ENCODE results near the gene MXI1.

MXI1 gene

DNA sequence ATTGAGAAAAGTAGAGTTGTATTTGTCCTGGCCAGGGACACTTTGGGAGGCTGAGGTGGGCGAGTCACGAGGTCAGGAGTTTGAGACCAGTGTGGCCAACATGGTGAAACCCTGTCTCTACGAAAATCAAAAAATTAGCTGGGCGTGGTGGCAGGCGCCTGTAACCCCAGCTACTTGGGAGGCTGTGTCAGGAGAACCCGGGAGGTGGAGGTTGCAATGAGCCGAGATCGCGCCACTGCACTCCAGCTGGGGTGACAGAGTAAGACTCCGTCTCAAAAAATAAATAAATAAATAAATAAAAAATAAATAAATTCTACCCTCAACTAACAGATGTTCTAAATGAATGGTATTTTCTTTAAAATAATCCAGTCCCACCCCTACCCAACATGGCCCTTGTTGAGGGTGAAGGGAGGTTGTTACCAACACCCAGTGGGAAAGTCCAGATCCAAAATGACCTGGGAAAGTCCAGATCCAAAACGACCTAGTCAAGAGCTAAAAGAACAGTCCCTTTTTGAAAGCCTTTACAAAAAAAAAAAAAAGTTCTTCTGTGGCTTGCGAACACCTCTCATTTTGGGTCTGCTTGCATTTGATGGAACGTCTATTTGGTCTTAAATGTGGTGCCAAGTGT is 16.0 kb downstream of the MXI1 start:
- no peak for ATAC-seq

DNA sequence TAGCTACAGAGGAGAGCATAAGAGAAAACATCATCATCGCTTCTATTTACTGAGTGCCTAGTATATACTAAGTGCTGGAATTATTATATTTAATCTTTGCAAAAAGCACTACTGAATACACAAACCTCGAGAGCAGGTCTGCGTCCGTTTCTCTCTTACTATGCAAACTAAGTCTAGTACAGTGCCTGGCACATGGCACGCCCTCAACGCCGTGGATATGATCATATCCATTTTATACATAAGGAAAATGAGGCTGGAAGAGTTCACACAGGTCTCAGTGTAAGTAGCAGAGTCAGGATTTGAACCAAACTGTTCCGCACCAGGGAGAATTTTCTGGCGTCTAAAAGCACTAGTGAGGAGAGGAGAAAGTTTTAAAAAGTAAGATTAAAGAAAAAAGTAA is 17.6 kb downstream of the MXI1 start:
- no peak for ATAC-seq
- TF ChIP-seq, protein P1, sequence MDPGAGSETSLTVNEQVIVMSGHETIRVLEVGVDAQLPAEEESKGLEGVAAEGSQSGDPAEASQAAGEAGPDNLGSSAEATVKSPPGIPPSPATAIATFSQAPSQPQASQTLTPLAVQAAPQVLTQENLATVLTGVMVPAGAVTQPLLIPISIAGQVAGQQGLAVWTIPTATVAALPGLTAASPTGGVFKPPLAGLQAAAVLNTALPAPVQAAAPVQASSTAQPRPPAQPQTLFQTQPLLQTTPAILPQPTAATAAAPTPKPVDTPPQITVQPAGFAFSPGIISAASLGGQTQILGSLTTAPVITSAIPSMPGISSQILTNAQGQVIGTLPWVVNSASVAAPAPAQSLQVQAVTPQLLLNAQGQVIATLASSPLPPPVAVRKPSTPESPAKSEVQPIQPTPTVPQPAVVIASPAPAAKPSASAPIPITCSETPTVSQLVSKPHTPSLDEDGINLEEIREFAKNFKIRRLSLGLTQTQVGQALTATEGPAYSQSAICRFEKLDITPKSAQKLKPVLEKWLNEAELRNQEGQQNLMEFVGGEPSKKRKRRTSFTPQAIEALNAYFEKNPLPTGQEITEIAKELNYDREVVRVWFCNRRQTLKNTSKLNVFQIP (CRISPR knock-in tag; IDR thresholded peaks at IDR 0.05; ENCODE audit: borderline replicate concordance, low read depth) = no peak
- TF ChIP-seq OSR1 (CRISPR knock-in tag; IDR thresholded peaks at IDR 0.05) (no peak), SNAI2 (CRISPR knock-in tag; IDR thresholded peaks at IDR 0.05) (no peak), TOX (CRISPR knock-in tag; IDR thresholded peaks at IDR 0.05; ENCODE audit: borderline replicate concordance) (no peak), CSDC2 (CRISPR knock-in tag; IDR thresholded peaks at IDR 0.05) (no peak), BACH2 (CRISPR knock-in tag; IDR thresholded peaks at IDR 0.05; ENCODE audit: borderline replicate concordance) (no peak), ZNF8 (CRISPR knock-in tag; IDR thresholded peaks at IDR 0.05) (no peak), ZNF565 (CRISPR knock-in tag; conservative IDR thresholded peaks at IDR 0.05; ENCODE audit: low read depth) (no peak)

More for the DNA sequence above, 16.0 kb downstream of the MXI1 start:
- TF ChIP-seq CSDC2 (CRISPR knock-in tag; IDR thresholded peaks at IDR 0.05) = no peak
- no peak for TF ChIP-seq ARNTL (CRISPR knock-in tag; IDR thresholded peaks at IDR 0.05; ENCODE audit: borderline replicate concordance, low read depth)
- TF ChIP-seq BACH2 (CRISPR knock-in tag; IDR thresholded peaks at IDR 0.05; ENCODE audit: borderline replicate concordance) = no peak
- TF ChIP-seq, protein P1 (CRISPR knock-in tag; IDR thresholded peaks at IDR 0.05; ENCODE audit: borderline replicate concordance, low read depth) = no peak
- no peak for TF ChIP-seq OSR1 (CRISPR knock-in tag; IDR thresholded peaks at IDR 0.05)
- TF ChIP-seq, protein P2, sequence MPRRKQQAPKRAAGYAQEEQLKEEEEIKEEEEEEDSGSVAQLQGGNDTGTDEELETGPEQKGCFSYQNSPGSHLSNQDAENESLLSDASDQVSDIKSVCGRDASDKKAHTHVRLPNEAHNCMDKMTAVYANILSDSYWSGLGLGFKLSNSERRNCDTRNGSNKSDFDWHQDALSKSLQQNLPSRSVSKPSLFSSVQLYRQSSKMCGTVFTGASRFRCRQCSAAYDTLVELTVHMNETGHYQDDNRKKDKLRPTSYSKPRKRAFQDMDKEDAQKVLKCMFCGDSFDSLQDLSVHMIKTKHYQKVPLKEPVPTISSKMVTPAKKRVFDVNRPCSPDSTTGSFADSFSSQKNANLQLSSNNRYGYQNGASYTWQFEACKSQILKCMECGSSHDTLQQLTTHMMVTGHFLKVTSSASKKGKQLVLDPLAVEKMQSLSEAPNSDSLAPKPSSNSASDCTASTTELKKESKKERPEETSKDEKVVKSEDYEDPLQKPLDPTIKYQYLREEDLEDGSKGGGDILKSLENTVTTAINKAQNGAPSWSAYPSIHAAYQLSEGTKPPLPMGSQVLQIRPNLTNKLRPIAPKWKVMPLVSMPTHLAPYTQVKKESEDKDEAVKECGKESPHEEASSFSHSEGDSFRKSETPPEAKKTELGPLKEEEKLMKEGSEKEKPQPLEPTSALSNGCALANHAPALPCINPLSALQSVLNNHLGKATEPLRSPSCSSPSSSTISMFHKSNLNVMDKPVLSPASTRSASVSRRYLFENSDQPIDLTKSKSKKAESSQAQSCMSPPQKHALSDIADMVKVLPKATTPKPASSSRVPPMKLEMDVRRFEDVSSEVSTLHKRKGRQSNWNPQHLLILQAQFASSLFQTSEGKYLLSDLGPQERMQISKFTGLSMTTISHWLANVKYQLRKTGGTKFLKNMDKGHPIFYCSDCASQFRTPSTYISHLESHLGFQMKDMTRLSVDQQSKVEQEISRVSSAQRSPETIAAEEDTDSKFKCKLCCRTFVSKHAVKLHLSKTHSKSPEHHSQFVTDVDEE (CRISPR knock-in tag; IDR thresholded peaks at IDR 0.05) = no peak
- no peak for TF ChIP-seq RARB (CRISPR knock-in tag; IDR thresholded peaks at IDR 0.05)
- no peak for TF ChIP-seq ZFP3 (CRISPR knock-in tag; IDR thresholded peaks at IDR 0.05)
- no peak for TF ChIP-seq ESRRG (CRISPR knock-in tag; IDR thresholded peaks at IDR 0.05)
- TF ChIP-seq, protein P3, sequence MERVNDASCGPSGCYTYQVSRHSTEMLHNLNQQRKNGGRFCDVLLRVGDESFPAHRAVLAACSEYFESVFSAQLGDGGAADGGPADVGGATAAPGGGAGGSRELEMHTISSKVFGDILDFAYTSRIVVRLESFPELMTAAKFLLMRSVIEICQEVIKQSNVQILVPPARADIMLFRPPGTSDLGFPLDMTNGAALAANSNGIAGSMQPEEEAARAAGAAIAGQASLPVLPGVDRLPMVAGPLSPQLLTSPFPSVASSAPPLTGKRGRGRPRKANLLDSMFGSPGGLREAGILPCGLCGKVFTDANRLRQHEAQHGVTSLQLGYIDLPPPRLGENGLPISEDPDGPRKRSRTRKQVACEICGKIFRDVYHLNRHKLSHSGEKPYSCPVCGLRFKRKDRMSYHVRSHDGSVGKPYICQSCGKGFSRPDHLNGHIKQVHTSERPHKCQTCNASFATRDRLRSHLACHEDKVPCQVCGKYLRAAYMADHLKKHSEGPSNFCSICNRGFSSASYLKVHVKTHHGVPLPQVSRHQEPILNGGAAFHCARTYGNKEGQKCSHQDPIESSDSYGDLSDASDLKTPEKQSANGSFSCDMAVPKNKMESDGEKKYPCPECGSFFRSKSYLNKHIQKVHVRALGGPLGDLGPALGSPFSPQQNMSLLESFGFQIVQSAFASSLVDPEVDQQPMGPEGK (CRISPR knock-in tag; IDR thresholded peaks at IDR 0.05; ENCODE audit: borderline replicate concordance) = no peak
- TF ChIP-seq ISL1 (CRISPR knock-in tag; IDR thresholded peaks at IDR 0.05) = no peak
- no peak for TF ChIP-seq SNAI2 (CRISPR knock-in tag; IDR thresholded peaks at IDR 0.05)
- TF ChIP-seq ZNF8 (CRISPR knock-in tag; IDR thresholded peaks at IDR 0.05) = no peak
- no peak for TF ChIP-seq ZNF70 (CRISPR knock-in tag; IDR thresholded peaks at IDR 0.05)
- TF ChIP-seq GLIS3 (CRISPR knock-in tag; IDR thresholded peaks at IDR 0.05) = no peak
- TF ChIP-seq, protein P4, sequence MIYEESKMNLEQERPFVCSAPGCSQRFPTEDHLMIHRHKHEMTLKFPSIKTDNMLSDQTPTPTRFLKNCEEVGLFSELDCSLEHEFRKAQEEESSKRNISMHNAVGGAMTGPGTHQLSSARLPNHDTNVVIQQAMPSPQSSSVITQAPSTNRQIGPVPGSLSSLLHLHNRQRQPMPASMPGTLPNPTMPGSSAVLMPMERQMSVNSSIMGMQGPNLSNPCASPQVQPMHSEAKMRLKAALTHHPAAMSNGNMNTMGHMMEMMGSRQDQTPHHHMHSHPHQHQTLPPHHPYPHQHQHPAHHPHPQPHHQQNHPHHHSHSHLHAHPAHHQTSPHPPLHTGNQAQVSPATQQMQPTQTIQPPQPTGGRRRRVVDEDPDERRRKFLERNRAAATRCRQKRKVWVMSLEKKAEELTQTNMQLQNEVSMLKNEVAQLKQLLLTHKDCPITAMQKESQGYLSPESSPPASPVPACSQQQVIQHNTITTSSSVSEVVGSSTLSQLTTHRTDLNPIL (CRISPR knock-in tag; IDR thresholded peaks at IDR 0.05; ENCODE audit: low read depth) = no peak
- TF ChIP-seq TOX (CRISPR knock-in tag; IDR thresholded peaks at IDR 0.05; ENCODE audit: borderline replicate concordance) = no peak
- no peak for TF ChIP-seq ZC3H10 (CRISPR knock-in tag; IDR thresholded peaks at IDR 0.05)
- TF ChIP-seq ZFP30 (CRISPR knock-in tag; IDR thresholded peaks at IDR 0.05) = no peak
- no peak for TF ChIP-seq PPARA (CRISPR knock-in tag; IDR thresholded peaks at IDR 0.05; ENCODE audit: borderline replicate concordance)

DNA sequence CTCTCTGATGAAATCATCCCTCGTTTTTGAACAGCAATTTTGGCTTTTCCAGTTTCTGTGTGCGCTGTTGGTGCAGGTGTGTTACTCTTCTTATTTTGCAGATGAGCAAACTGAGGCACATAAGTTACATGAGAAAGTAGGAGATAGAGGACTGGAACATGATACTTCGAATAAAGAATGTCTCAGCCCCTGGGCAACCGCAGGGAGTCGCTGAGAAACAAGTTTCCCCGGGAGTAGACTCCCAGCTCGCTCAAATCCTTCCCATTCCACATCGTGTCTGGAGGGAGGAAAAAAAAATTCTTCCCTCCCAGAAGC is 18.0 kb downstream of the MXI1 start:
- ATAC-seq = no peak
- no peak for TF ChIP-seq OSR1 (CRISPR knock-in tag; IDR thresholded peaks at IDR 0.05)
- TF ChIP-seq TCF4 (CRISPR knock-in tag; IDR thresholded peaks at IDR 0.05; ENCODE audit: borderline replicate concordance) = no peak
- no peak for TF ChIP-seq ESRRG (CRISPR knock-in tag; IDR thresholded peaks at IDR 0.05)
- TF ChIP-seq CSDC2 (CRISPR knock-in tag; IDR thresholded peaks at IDR 0.05) = no peak
- TF ChIP-seq ZNF8 (CRISPR knock-in tag; IDR thresholded peaks at IDR 0.05) = no peak
- TF ChIP-seq, protein P4 (CRISPR knock-in tag; IDR thresholded peaks at IDR 0.05; ENCODE audit: low read depth) = no peak
- no peak for TF ChIP-seq PPARA (CRISPR knock-in tag; IDR thresholded peaks at IDR 0.05; ENCODE audit: borderline replicate concordance)
- TF ChIP-seq, protein P1 (CRISPR knock-in tag; IDR thresholded peaks at IDR 0.05; ENCODE audit: borderline replicate concordance, low read depth) = no peak
